ENCODE measurements around the gene PLCB4. TPM values are rescaled to one million over a fixed set of nuclear protein-coding genes. Genes with fewer than 3 reads are reported as not detected.

The PLCB4 gene
- total RNA-seq, 2 experiments from 2014 or later = not detected

DNA sequence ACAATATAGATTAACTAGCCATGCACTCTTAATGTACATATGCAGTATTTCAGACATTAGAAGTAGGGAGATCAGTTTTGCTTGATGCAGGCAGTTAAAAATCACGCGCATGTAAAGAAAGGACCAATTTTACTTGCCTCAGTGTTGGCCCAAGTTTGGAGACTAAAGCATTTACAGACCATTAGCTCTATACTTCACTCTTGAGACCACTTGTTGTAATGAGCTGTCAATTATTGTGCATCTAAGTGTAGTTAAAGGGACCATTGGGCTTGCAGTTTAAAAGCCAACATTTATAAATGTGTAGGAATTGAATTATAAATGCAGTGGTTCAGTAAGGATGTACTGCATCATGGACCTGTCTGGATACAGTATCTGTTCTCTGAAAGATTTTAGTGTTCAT lies 53.7 kb downstream of the PLCB4 start:
- ChIA-PET CTCF (ENCODE audit: unreplicated experiment) (no interaction called here), POLR2A (interaction anchor here (0.8 to 1.5 kb wide), 3 partner anchors 13 to 39 kb away, joined by 3 to 4 read pairs (median 4); no protein-coding TSS in a partner anchor)
- BruUV-seq (replicated peaks) = no TSS peak
- no peak for TF ChIP-seq CTCF (conservative IDR thresholded peaks at IDR 0.05; ENCODE audit: low read length)
- no peak for TF ChIP-seq EZH2phosphoT487 (IDR thresholded peaks at IDR 0.05; ENCODE audit: borderline replicate concordance, low read depth, low read length)
- no peaks in the 10 kb centered on the region for H3K79me2 ChIP-seq (ENCODE audit: insufficient read depth, low read depth, low read length)
- DNase-seq (ENCODE audit: low spot score) = no peak
- H3K4me2 ChIP-seq (ENCODE audit: low read length) = no peak overlapping the region
- H3K36me3 ChIP-seq (ENCODE audit: insufficient read depth, low read length) = no peaks in the 10 kb centered on the region
- intact Hi-C loops (cut with micrococcal nuclease; ENCODE audit: unreplicated experiment) = no loop called here
- H3K4me1 ChIP-seq (ENCODE audit: insufficient read depth, low read length, poor library complexity, severe bottlenecking) = no peaks in the 10 kb centered on the region
- no peak overlapping the region for H3K27ac ChIP-seq (ENCODE audit: low read depth, low read length, poor library complexity, severe bottlenecking)
- no peak overlapping the region for H2AFZ ChIP-seq (ENCODE audit: low read length)
- H4K20me1 ChIP-seq (ENCODE audit: insufficient read depth, low read length) = no peaks in the 10 kb centered on the region
- H3K9me3 ChIP-seq (ENCODE audit: low read length) = no peaks in the 10 kb centered on the region
- no peak overlapping the region for H3K4me3 ChIP-seq (ENCODE audit: low read depth, low read length, poor library complexity, severe bottlenecking)
- H3K9me2 ChIP-seq (ENCODE audit: insufficient read depth, low read length) = no peaks in the 10 kb centered on the region

DNA sequence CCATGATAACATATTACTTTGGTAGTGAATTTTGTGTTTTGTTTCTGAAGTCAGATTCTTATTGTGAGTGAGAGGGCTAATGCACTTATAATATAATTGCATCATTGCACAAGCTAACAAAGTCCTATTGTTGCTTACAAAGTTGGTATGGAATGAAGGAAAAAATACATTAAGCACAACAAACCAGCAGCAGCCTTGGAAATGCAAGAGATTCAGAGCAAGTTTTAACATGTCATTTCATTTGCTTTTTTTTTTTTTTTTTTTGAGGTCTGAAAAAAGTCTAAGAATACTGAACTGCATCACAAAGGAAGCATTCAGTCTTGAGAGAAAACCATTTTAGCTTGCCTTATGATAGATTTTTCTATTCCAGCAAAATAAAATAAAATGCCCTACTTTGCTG lies 57.6 kb downstream of the PLCB4 start:
- BruUV-seq (replicated peaks) = no TSS peak
- no peaks in the 10 kb centered on the region for H4K20me1 ChIP-seq (ENCODE audit: insufficient read depth, low read length)
- POLR2A ChIA-PET = interaction anchor here (1.4 kb wide), 1 partner anchor 10 kb away, joined by 6 read pairs; no protein-coding TSS in a partner anchor

More for the DNA sequence above, 57.6 kb downstream of the PLCB4 start:
- Histone ChIP-seq H3K9me2 (ENCODE audit: insufficient read depth, low read length) (no peaks in the 10 kb centered on the region), H2AFZ (ENCODE audit: low read length) (no peak overlapping the region), H3K4me3 (ENCODE audit: low read depth, low read length, poor library complexity, severe bottlenecking) (no peak overlapping the region), H3K4me2 (ENCODE audit: low read length) (no peak overlapping the region), H3K27ac (ENCODE audit: low read depth, low read length, poor library complexity, severe bottlenecking) (no peak overlapping the region), H3K4me1 (ENCODE audit: insufficient read depth, low read length, poor library complexity, severe bottlenecking) (no peaks in the 10 kb centered on the region), H3K9me3 (ENCODE audit: low read length) (no peaks in the 10 kb centered on the region), H3K36me3 (ENCODE audit: insufficient read depth, low read length) (no peaks in the 10 kb centered on the region), H3K79me2 (ENCODE audit: insufficient read depth, low read depth, low read length) (no peaks in the 10 kb centered on the region)
- TF ChIP-seq CTCF (conservative IDR thresholded peaks at IDR 0.05; ENCODE audit: low read length) (no peak), EZH2phosphoT487 (IDR thresholded peaks at IDR 0.05; ENCODE audit: borderline replicate concordance, low read depth, low read length) (no peak)
- intact Hi-C loops (cut with micrococcal nuclease; ENCODE audit: unreplicated experiment) = no loop called here
- DNase-seq (ENCODE audit: low spot score) = no peak
- CTCF ChIA-PET (ENCODE audit: unreplicated experiment) = no interaction called here

All from OCI-LY7 (cell line).